ENCODE results near the gene NFASC.

GRCh38 chr1:205020466-205020865 lies 149.8 kb downstream of the NFASC start:
- no peak for TF ChIP-seq CTCF (IDR thresholded peaks at IDR 0.05)
- no peak for TF ChIP-seq SOX15 (CRISPR knock-in tag; IDR thresholded peaks at IDR 0.05)
- TF ChIP-seq NR3C1 (CRISPR knock-in tag; conservative IDR thresholded peaks at IDR 0.05; ENCODE audit: low read depth): no peak
- TF ChIP-seq GABPB1 (CRISPR knock-in tag; IDR thresholded peaks at IDR 0.05): no peak
- no peak for TF ChIP-seq TCF7 (CRISPR knock-in tag; IDR thresholded peaks at IDR 0.05; ENCODE audit: low read depth)
- TF ChIP-seq ZNF232 (CRISPR knock-in tag; IDR thresholded peaks at IDR 0.05): no peak
- no peak for TF ChIP-seq ETV6 (CRISPR knock-in tag; IDR thresholded peaks at IDR 0.05)
- TF ChIP-seq USF2 (CRISPR knock-in tag; IDR thresholded peaks at IDR 0.05): no peak
- no peak for TF ChIP-seq HMGA2 (CRISPR knock-in tag; IDR thresholded peaks at IDR 0.05)
- TF ChIP-seq ZNF423 (CRISPR knock-in tag; IDR thresholded peaks at IDR 0.05): no peak
- no peak for TF ChIP-seq FOXJ3 (CRISPR knock-in tag; IDR thresholded peaks at IDR 0.05; ENCODE audit: borderline replicate concordance)
- no peak for TF ChIP-seq ZNF396 (CRISPR knock-in tag; IDR thresholded peaks at IDR 0.05; ENCODE audit: borderline replicate concordance)

Measured in WTC11 (cell line).